Stromal cell of bone marrow (primary cell): Measurements from ENCODE around the gene GPSM1.

Source experiments
- DNase-seq: peaks from one replicate; pipeline ENCODE4 v3.0.0-alpha.2; 2012; ENCODE audit warnings: low read depth

Gene GPSM1

GRCh38 chr9:136290508-136291000 is 36.8 kb upstream of the GPSM1 start:
- no peak for DNase-seq

GRCh38 chr9:136291306-136292025 is 35.9 kb upstream of the GPSM1 start:
- DNase-seq = no peak

DNA sequence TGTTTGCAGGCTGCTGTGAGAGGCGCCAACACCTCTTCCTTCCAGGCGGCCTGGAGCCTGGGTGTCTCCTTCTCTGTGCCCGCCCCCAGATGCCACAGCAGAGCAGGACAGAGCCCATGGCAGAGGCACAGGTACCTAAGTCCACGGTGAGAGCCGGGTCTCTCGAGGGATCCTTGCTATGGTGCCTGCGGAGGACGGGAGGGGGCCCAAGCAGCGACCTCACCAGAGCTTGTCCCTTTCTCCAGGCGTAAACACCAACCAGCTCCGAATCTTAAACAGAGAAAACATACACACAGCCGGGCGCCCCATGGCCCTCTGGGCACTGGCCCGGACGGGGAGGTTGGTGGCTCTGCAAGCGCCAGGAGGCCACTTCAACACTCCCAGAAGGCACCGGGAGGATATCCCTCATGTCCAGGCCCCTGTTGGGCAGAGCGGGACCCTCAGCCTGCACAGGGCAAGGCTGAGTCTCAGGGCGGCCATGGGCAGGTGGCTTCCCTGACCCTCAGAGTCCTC is 35.3 kb upstream of the GPSM1 start:
- no peak for DNase-seq

DNA sequence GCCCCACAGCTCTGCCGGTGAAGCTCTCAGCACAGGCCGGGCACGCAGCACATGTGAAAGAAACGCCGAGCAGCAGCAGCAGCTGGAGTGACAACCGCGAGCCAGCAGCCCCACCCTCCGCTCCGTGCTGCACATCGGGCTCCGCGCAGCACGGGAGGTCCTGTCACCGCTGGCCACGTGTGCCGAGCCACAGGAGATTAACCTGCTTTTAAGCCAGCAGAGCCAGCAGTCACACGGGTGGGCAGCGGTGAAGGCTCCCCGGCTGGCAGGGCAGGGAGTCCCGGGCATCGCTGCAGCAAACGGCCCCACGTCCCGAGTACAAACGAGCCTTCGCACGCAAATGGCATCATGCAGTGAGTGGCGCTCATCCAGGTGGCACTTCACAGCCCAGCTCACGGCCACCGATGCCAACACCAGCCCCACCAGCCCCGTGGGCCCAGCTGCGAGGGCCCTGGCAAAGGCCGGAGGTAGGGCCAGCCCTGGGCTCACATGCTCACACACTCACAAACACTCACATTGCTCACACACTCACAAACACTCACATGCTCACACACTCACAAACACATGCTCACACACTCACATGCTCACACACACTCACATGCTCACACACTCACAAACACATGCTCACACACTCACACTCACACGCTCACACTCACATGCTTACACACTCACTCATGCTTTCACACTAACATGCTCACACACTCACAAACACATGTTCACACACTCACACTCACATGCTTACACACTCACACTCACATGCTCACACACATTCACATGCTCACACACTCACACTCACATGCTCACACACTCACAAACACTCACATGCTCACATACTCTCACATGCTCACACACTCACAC is 34.5 kb upstream of the GPSM1 start:
- no peak for DNase-seq

GRCh38 chr9:136293476-136294077 is 33.8 kb upstream of the GPSM1 start:
- DNase-seq = no peak

- no peak for DNase-seq
These were observed 32.9 kb upstream of the GPSM1 start for GRCh38 chr9:136294437-136294836.

GRCh38 chr9:136295055-136295454 is 32.3 kb upstream of the GPSM1 start:
- DNase-seq = no peak

- DNase-seq = no peak
These were observed 31.6 kb upstream of the GPSM1 start for GRCh38 chr9:136295542-136296433.

DNA sequence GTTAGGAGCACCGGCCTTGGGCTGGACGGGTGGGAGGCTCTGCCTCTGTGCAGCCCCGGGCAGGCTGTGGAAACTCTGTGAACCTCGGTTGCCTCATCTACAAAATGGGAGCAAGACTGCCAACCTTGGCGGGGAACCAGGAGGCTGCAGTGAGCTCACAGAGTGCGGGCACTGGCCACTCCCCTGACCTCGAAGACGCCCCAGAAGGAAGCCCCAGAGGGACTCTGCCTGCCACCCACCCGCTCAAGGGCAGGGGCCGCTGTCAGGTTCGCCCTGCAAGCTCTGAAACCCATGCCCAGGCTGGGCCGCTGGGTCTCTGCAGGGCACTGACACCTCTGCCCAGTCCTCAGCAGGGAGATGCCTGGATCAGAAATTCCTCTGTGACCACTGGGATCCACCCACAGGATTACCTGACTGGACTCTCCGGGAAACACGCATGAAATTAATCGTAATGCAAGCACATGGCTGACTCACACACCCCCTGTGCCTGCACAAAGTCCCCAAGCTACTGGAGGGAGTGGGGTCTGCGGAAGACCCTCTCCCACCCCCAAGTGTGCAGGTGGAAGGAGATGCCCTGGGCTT is 30.8 kb upstream of the GPSM1 start:
- DNase-seq = no peak

GRCh38 chr9:136297016-136297691 is 30.2 kb upstream of the GPSM1 start:
- DNase-seq = no peak

DNA sequence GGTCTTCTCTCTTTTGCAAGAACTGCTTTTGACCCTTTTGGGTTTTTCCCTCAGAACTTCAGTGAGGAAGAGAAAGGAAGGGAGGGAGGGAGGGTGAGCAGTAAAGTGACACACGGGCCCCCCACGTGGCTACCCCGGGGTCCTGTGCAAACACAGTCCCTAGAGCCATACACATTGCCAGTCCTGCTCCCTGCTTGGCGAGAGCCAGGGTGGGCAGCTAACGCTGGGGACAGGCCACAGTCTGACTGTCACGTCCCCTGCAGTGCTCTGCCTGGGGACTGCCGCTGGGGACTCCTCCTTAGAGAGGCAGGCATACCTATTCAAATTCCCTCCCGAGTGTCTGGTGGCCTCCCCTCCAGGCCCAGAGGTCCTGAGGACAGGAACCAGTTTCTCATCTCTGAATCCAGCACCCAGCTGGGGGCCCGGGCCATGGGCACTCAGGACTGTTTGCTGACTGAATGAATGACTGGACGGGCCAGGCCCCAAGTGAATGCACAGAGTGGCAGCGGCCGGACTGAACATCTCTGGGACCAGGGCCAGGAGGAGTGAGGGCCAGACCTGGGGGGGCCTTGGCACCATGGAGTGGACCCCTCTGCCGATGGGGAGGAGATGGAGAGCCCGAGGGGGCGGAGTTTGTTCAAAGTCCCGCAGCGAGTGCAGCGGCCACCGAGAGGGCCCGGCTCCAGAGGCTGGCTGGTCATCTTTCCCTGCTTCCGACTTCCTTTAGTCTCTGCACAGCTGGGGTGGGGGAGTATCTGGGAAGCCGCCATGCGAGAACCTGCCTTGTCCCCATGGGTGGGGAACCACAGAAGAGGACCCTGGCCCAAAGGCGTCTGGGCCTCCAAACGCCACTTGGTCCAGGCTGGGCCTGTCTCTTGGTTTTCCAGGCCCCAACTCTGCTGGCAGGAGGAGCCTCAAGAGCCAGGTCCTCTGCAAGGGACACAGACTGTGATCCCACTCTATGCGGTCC is 29.3 kb upstream of the GPSM1 start:
- DNase-seq = no peak

DNA sequence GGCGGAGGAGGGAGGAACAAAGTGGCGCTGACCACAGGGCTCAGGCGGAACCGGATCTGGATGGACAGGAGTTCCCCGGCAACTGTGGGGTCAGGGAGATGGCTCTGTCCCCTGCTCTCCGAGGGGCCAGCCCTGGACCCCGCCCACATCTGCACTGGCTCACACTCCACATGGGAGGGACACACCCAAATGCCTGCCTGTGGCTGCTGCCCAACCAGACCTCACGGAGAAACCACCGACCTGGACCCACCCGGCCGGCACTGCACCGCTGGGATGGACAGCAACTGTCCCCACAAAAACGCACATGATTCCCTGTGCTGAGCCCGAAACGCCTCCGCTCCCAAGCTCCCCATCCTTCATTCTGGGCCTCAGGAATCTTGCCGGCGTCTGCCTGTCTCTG is 28.2 kb upstream of the GPSM1 start:
- no peak for DNase-seq

DNA sequence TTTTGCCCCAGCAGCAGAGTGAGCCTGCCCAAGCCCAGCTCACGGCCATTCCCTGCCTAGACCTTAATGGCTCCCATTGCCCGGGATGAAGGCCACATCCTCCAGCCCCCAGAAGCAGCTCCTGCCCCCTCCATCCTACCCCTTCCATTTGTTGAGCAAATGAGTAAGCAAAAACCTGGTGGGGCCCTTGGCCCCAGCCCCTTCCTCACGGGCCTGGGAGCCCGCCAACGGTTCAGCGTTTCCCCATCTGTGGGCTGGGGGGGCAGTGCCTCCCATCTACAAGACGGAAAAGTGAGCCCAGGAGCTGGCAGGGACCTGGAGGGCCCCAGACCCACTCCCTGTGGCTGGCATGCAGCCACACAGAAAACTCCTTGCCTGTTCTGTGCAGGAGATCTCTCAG is 27.8 kb upstream of the GPSM1 start:
- DNase-seq = no peak

GRCh38 chr9:136300016-136300545 is 27.3 kb upstream of the GPSM1 start:
- no peak for DNase-seq

- no peak for DNase-seq
These were observed 26.5 kb upstream of the GPSM1 start for GRCh38 chr9:136300866-136301265.

- DNase-seq = no peak
These were observed 24.8 kb upstream of the GPSM1 start for GRCh38 chr9:136302527-136302926.

GRCh38 chr9:136303066-136303824 is 24.1 kb upstream of the GPSM1 start:
- no peak for DNase-seq

DNA sequence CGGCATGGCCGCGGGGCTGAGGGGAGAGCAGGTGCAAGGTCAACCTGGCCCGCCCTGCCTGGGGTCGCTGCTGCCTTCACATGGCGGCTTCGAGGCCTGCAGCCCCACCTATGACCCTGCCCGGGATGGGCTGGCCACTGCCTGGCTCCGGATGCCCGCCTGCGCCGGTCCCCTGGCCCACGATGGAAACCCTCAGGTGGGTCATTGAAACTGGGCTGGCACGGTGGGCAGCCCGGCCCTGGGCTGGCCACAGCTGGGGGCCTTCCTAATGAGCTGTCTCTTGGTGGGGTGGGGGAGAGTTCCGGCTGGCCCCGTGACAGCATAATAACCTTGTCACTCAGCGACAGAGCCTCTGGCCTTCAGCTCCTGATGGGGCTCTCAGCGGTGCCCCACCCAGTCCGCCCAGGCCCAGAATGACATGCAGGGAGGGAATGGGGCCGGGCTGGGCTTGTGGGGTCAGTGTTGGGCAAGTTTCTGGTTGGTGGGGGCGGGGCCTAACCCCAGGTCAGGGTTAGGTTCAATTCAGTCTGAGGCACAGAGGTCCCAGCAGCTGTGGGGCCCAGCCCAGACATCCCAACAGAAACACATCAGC is 23.4 kb upstream of the GPSM1 start, which contains the start of gene CCDC187:
TSS of gene CCDC187 (minus strand) at position 270 of the 592 bp plus-strand sequence. CDS start at position 6, 264 bp downstream.
- DNase-seq = no peak
